ENCODE measurements around the gene PDCD6IP.

- no peak for TF ChIP-seq EZH2 (IDR thresholded peaks at IDR 0.05)
- no peak for TF ChIP-seq POLR2AphosphoS5 (IDR thresholded peaks at IDR 0.05; ENCODE audit: borderline replicate concordance, low read depth, low read length)
- TF ChIP-seq FOXP2 (optimal IDR thresholded peaks at IDR 0.05; ENCODE audit: control extremely low read depth, extremely low read length, insufficient read depth): no peak
Measured at GRCh38 chr3:33826688-33827087, 28.3 kb downstream of the PDCD6IP start.
